NT2/D1 (cell line): ENCODE results near the gene SAP30.

ENCODE experiments used
- YY1 ChIP-seq: IDR thresholded peaks from 2 replicates; pipeline ENCODE4 v1.6.1; 2011; ENCODE audit not compliant: insufficient read length, insufficient read depth
- ZNF274 ChIP-seq: IDR thresholded peaks from 2 replicates; pipeline ENCODE4 v1.6.1; 2011; ENCODE audit warnings: mild to moderate bottlenecking, low read depth, low read length

DNA sequence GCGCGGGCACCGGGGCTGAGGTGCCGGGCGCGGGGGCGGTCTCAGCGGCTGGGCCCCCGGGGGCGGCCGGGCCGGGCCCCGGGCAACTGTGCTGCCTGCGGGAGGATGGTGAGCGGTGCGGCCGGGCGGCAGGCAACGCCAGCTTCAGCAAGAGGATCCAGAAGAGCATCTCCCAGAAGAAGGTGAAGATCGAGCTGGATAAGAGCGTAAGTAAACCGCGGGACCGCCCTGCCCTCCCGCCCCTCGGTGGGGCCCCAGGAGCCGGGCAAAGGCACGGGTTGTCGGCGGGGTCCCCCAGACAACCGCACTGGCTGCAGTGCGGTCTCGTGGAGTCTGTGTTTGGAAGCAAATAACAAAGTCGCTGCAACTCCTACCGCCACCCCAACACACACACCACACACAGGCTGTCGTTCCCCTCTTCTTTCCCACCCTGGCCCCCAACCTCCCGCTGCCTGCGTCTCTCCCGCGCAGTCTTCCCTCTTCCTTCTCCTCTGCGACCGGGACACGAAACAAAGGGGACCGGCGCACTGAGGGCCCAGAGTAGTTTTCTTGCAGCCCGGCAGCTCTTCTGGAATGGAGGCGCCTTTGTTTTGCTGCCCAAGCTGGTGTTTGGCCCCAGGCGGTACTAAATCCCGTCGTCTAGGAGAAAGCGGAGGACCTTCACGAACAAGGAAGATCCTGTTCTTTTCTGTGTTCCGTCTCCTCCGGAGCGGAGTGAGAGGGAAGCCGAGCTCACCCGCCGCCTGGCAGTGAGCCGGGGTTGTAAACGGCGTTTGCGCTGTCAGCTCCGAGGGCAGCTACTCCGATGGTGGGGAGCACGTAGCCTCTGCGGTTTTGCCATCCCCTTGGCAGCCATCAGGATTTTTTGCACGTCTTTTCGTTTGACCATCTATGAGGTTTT is 788 bp downstream of the SAP30 start:
- no peak for TF ChIP-seq YY1
- no peak for TF ChIP-seq ZNF274
